Fibroblast of lung (primary cell): ENCODE data around the gene GRIK1. TPM values are rescaled to one million over a fixed set of nuclear protein-coding genes. Genes with fewer than 3 reads are reported as not detected.
A peak's percentile ranks its signal among the peaks of the same experiment; 100 is the strongest.

Experiments used
- DNase-seq, 2 donors: peaks; one replicate each; pipeline versions ENCODE4 v3.0.0 to v3.0.0-alpha.2; 2010; ENCODE audit warnings: low read depth in 2 of 2
- H2AFZ ChIP-seq: 2 replicates; pipeline ENCODE4 v1.5.1; 2012; ENCODE audit warnings: low read length, control low read depth, inconsistent platforms
- H3K27ac ChIP-seq: 2 replicates; pipeline ENCODE4 v1.5.1; 2011; ENCODE audit warnings: low read length, control low read depth; ENCODE audit not compliant: insufficient read depth
- H3K27me3 ChIP-seq: 2 replicates; pipeline ENCODE4 v1.5.1; 2011; ENCODE audit warnings: mild to moderate bottlenecking, low read length; ENCODE audit not compliant: control insufficient read depth, insufficient read depth
- H3K36me3 ChIP-seq: 2 replicates; pipeline ENCODE4 v1.5.1; 2011; ENCODE audit warnings: low read length; ENCODE audit not compliant: control insufficient read depth, insufficient read depth
- H3K4me1 ChIP-seq: 2 replicates; pipeline ENCODE4 v1.5.1; 2011; ENCODE audit warnings: low read length; ENCODE audit not compliant: control insufficient read depth, insufficient read depth; ENCODE audit errors: extremely low read depth
- H3K4me2 ChIP-seq: 2 replicates; pipeline ENCODE4 v1.5.1; 2011; ENCODE audit warnings: low read length, control low read depth; ENCODE audit not compliant: insufficient read depth; ENCODE audit errors: extremely low read depth
- H3K4me3 ChIP-seq, 4 experiments: fragments of 200-600 bp in 1 of 4; sonication (generic) in 1 of 4; replicated peaks in 1 of 4; 2 replicates each; pipeline ENCODE4 v1.5.1; 2011 to 2016; ENCODE audit warnings: low read length in 4 of 4, low read depth in 3 of 4, mild to moderate bottlenecking in 3 of 4, control low read depth in 2 of 4, inconsistent platforms in 1 of 4, mixed read lengths in 1 of 4; ENCODE audit not compliant: insufficient read depth in 1 of 4; ENCODE audit errors: control extremely low read depth in 1 of 4
- H3K79me2 ChIP-seq: 2 replicates; pipeline ENCODE4 v1.5.1; 2012; ENCODE audit warnings: mild to moderate bottlenecking, low read length, inconsistent platforms; ENCODE audit not compliant: control insufficient read depth, insufficient read depth
- H3K9ac ChIP-seq: 2 replicates; pipeline ENCODE4 v1.5.1; 2011; ENCODE audit warnings: mild to moderate bottlenecking, low read length, control low read depth; ENCODE audit not compliant: insufficient read depth
- H3K9me3 ChIP-seq: 2 replicates; pipeline ENCODE4 v1.5.1; 2012; ENCODE audit warnings: low read depth, low read length; ENCODE audit not compliant: control insufficient read depth, insufficient read depth
- H4K20me1 ChIP-seq: 2 replicates; pipeline ENCODE4 v1.5.1; 2011; ENCODE audit warnings: low read length; ENCODE audit not compliant: control insufficient read depth, insufficient read depth; ENCODE audit errors: extremely low read depth
- CTCF ChIP-seq, 2 donors: IDR thresholded peaks in 1 of 2; conservative IDR thresholded peaks in 1 of 2; 1 replicate in 1 of 2; 2 replicates in 1 of 2; pipeline ENCODE4 v1.5.1; 2011 to 2012; ENCODE audit warnings: low read length in 2 of 2, control low read depth in 1 of 2, inconsistent platforms in 1 of 2, low read depth in 1 of 2, mild to moderate bottlenecking in 1 of 2
- EZH2 ChIP-seq: IDR thresholded peaks from 2 replicates; pipeline ENCODE4 v1.5.1; 2012; ENCODE audit warnings: low read length, control low read depth, mild to moderate bottlenecking; ENCODE audit errors: missing control alignments
- polyA plus RNA-seq, 2 donors: library from polyadenylated mRNA; depleted of rRNA in 1 of 2; stranded (reverse) in 1 of 2; unstranded in 1 of 2; fragments of >200 nt; gene quantifications; 2 replicates each; pipeline ENCODE4 v1.2.1, GENCODE V29; 2011 to 2012; ENCODE audit warnings: missing spikeins in 1 of 2
- total RNA-seq: library from RNA; depleted of rRNA; stranded (reverse); fragments of >200 nt; gene quantifications from 2 replicates; pipeline ENCODE4 v1.2.1, GENCODE V29; 2014

Gene GRIK1
- total and polyA plus RNA-seq, 2 donors (not counting 1 experiment from before 2014, with no cell fraction given) = not detected

GRCh38 chr21:29893687-29894086 is 46.1 kb downstream of the GRIK1 start:
- Histone ChIP-seq H3K79me2 (no peaks in the 10 kb centered on the region), H2AFZ (no peak overlapping the region), H3K27ac (no peak overlapping the region), H3K9me3 (no peaks in the 10 kb centered on the region), H3K27me3 (no peaks in the 10 kb centered on the region), H3K4me2 (no peak overlapping the region), H3K4me1 (no peaks in the 10 kb centered on the region), H3K4me3 (no peak overlapping the region), H4K20me1 (no peaks in the 10 kb centered on the region), H3K36me3 (no peaks in the 10 kb centered on the region), H3K9ac (no peak overlapping the region)
- TF ChIP-seq EZH2 (no peak), CTCF (conservative IDR thresholded peaks at IDR 0.05 in 1 of 2, IDR thresholded peaks at IDR 0.05 in 1 of 2; ENCODE audit: low read depth in 1 of 2, low read length in 2 of 2) (no peak)
- no peak for DNase-seq

GRCh38 chr21:29892379-29892778 is 47.4 kb downstream of the GRIK1 start:
- Histone ChIP-seq H3K4me1 (no peaks in the 10 kb centered on the region), H3K9me3 (no peaks in the 10 kb centered on the region), H2AFZ (no peak overlapping the region), H3K4me3 (no peak overlapping the region), H3K27me3 (no peaks in the 10 kb centered on the region), H3K79me2 (no peaks in the 10 kb centered on the region), H4K20me1 (no peaks in the 10 kb centered on the region), H3K9ac (no peak overlapping the region), H3K36me3 (no peaks in the 10 kb centered on the region), H3K4me2 (no peak overlapping the region), H3K27ac (no peak overlapping the region)
- TF ChIP-seq CTCF (conservative IDR thresholded peaks at IDR 0.05 in 1 of 2, IDR thresholded peaks at IDR 0.05 in 1 of 2; ENCODE audit: low read depth in 1 of 2, low read length in 2 of 2) (no peak), EZH2 (no peak)
- no peak for DNase-seq

- Histone ChIP-seq H3K27me3 (no peaks in the 10 kb centered on the region), H3K36me3 (no peaks in the 10 kb centered on the region), H3K9ac (no peak overlapping the region), H2AFZ (no peak overlapping the region), H3K9me3 (no peaks in the 10 kb centered on the region), H3K4me3 (no peak overlapping the region), H3K4me1 (no peaks in the 10 kb centered on the region), H3K79me2 (no peaks in the 10 kb centered on the region), H3K4me2 (no peak overlapping the region), H4K20me1 (no peaks in the 10 kb centered on the region), H3K27ac (no peak overlapping the region)
- TF ChIP-seq CTCF (conservative IDR thresholded peaks at IDR 0.05 in 1 of 2, IDR thresholded peaks at IDR 0.05 in 1 of 2; ENCODE audit: low read depth in 1 of 2, low read length in 2 of 2) (no peak), EZH2 (no peak)
- peak in 1 of 2 donors; percentile 2 for DNase-seq
Measured at GRCh38 chr21:29888437-29888836, 51.4 kb downstream of the GRIK1 start.
